Psoas muscle (tissue), 8 donors: ENCODE measurements around the gene CLPTM1L. TPM values are rescaled to one million over a fixed set of nuclear protein-coding genes. Genes with fewer than 3 reads are reported as not detected.

ENCODE experiments used
- ATAC-seq, 4 donors: fragments of 200-7000 bp; cut with Tn5 transposase; one replicate each; pipeline ENCODE4 v1.9.1; 2020; ENCODE audit warnings: moderate library complexity in 3 of 4, mild to moderate bottlenecking in 2 of 4
- DNase-seq, 2 donors: peaks; one replicate each; pipeline ENCODE4 v3.0.0-alpha.2; 2020
- H3K27ac ChIP-seq: fragments of 200-600 bp; one replicate; pipeline ENCODE4 v1.8.0; 2022
- H3K27me3 ChIP-seq, 3 donors: fragments of 200-600 bp in 1 of 3; one replicate each; pipeline versions ENCODE4 v1.6.1 to v1.8.0; 2013 to 2022; ENCODE audit warnings: low read length in 2 of 3, mild to moderate bottlenecking in 2 of 3, moderate library complexity in 1 of 3; ENCODE audit not compliant: insufficient read depth in 3 of 3
- H3K36me3 ChIP-seq, 2 donors: fragments of 200-600 bp in 1 of 2; one replicate each; pipeline versions ENCODE4 v1.6.1 to v1.8.0; 2013 to 2022; ENCODE audit warnings: low read depth in 1 of 2, mild to moderate bottlenecking in 1 of 2, moderate library complexity in 1 of 2; ENCODE audit not compliant: insufficient read depth in 1 of 2
- H3K4me1 ChIP-seq: fragments of 200-600 bp; one replicate; pipeline ENCODE4 v1.8.0; 2022
- H3K4me3 ChIP-seq: fragments of 200-600 bp; one replicate; pipeline ENCODE4 v1.8.0; 2022; ENCODE audit warnings: mild to moderate bottlenecking
- H3K9me3 ChIP-seq: fragments of 200-600 bp; one replicate; pipeline ENCODE4 v1.8.0; 2022
- WGBS, 3 donors: extraction: QIAGEN DNeasy Blood & Tissue Kit; methylation state at CpG; one replicate each; pipeline versions ENCODE4 v1.1.6 to v1.1.7; 2013; 5-methylcytosine and 5-hydroxymethylcytosine counted together
- intact Hi-C, 2 donors: fragments of 100-400 bp; cut with DNase I; formaldehyde crosslinking; loops; one replicate each; pipeline versions ENCODE4 v1.11.0 to v1.14.2; 2022
- polyA plus RNA-seq, 3 donors: library from polyadenylated mRNA; stranded (reverse); fragments of 200-250 nt; gene quantifications; one replicate each; pipeline ENCODE4 v1.2.3, GENCODE V29; 2013
- total RNA-seq, 4 donors: library from RNA; stranded (reverse); fragmentation: NEBNext Ultra II Directional in 2 of 4; extraction: Animal tissue kit (Norgen Biotek cat#: 25700) in 2 of 4; gene quantifications; one replicate each; pipeline versions ENCODE4 v1.2.1 to v1.2.4, GENCODE V29; 2021 to 2023
- TF ChIP-seq, protein P1 (sequence below): fragments of 200-600 bp; IDR thresholded peaks from one replicate; pipeline ENCODE4 v1.8.0; 2022; ENCODE audit warnings: antibody characterized with exemption
- donor health status: healthy with polysubstance abuse.
- donor health status: DM: no; HTN: no; CAD: no; lungs with moderate emphysema.
- donor health status: Bipolar disorder and iron deficiency.
- donor health status: healthy.
- donor health status: DM: yes; HTN: yes; CAD: no.
- donor health status: DM: no; HTN: no; CAD: no.
- donor health status: DM: no; HTN: no; CAD: no.
- donor health status: DM: yes; HTN: yes; CAD: no.

The CLPTM1L gene
- total and polyA plus RNA-seq, 7 donors = 24.2 to 92.4 (median 34.8) TPM

GRCh38 chr5:1304033-1304432 is 40.9 kb downstream of the CLPTM1L start:
- Histone ChIP-seq H3K4me1 (no peaks in the 10 kb centered on the region), H3K9me3 (peaks cover 4% of the 10 kb centered on the region), H3K27me3 (peaks cover 0 to 9% (median 6%) of the 10 kb centered on the region in 3 donors), H3K36me3 (no peaks in the 10 kb centered on the region), H3K4me3 (no peak overlapping the region), H3K27ac (no peak overlapping the region)
- intact Hi-C loops = no loop called here
- TF ChIP-seq, protein P1, sequence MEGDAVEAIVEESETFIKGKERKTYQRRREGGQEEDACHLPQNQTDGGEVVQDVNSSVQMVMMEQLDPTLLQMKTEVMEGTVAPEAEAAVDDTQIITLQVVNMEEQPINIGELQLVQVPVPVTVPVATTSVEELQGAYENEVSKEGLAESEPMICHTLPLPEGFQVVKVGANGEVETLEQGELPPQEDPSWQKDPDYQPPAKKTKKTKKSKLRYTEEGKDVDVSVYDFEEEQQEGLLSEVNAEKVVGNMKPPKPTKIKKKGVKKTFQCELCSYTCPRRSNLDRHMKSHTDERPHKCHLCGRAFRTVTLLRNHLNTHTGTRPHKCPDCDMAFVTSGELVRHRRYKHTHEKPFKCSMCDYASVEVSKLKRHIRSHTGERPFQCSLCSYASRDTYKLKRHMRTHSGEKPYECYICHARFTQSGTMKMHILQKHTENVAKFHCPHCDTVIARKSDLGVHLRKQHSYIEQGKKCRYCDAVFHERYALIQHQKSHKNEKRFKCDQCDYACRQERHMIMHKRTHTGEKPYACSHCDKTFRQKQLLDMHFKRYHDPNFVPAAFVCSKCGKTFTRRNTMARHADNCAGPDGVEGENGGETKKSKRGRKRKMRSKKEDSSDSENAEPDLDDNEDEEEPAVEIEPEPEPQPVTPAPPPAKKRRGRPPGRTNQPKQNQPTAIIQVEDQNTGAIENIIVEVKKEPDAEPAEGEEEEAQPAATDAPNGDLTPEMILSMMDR = no peak
- DNase-seq = peak in 1 of 2 donors; percentile 1
- ATAC-seq = no peak
- WGBS, 3 donors = 68 to 69% (median 69%) methylated on average over 2 of the region's 2 CpGs

DNA sequence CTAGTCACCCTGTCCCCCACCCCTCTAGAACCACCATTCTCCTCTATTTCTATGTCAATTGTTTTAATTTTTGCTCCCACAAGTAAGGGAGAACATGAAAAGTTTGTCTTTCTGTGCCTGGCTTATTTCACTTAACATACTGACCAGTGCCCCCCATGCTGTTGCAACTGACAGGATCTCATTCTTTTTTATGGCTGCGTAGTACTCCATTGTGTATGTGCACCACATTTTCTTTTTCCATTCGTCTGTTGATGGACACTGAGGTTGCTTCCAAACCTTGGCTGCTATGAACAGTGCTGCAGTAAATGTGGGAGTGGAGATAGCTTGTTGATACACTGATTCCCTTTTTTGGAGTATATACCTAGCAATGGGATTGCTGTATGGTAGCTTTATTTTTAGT is 42.6 kb downstream of the CLPTM1L start:
- Histone ChIP-seq H3K27ac (no peak overlapping the region), H3K4me3 (no peak overlapping the region), H3K9me3 (peaks cover 4% of the 10 kb centered on the region), H3K4me1 (no peaks in the 10 kb centered on the region), H3K36me3 (no peaks in the 10 kb centered on the region), H3K27me3 (peaks cover 0 to 13% (median 10%) of the 10 kb centered on the region in 3 donors)
- intact Hi-C loops = no loop called here
- TF ChIP-seq, protein P1 = no peak
- DNase-seq = no peak
- 90 to 92% (median 92%) methylated on average over 2 of the region's 2 CpGs for WGBS, 3 donors
- no peak for ATAC-seq

DNA sequence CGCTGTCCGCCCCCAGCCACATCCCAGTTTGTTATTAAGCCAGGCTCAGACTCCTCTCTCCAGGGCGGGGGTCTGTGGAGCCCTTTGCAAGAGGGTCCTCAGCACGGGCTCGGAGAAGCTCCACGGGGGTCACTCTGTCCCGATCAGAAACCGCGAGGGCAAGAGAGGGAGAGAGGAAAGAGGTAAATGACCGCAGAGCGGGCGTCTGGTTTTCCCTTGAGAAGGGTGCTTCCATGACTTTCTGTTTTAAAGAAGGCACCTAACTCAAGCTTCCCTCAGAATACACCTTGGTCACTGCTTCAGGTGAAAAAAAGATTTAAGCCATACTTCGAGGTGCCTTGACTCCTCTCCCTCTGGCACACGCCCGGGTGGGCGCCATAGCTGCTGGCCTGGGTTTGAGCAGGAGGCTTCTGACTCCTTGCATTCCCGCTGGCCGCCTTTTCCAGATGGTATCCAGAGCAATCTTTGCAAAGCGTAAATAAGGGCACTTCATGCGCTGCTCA is 44.3 kb downstream of the CLPTM1L start:
- 84 to 87% (median 84%) methylated on average over 20 of the region's 20 CpGs for WGBS, 3 donors

GRCh38 chr5:1299961-1300360 is 44.9 kb downstream of the CLPTM1L start:
- intact Hi-C loops = no loop called here
- DNase-seq (no peak), ATAC-seq (no peak)
- peaks cover 4% of the 10 kb centered on the region for H3K9me3 ChIP-seq
- WGBS, 3 donors = 55 to 59% (median 57%) methylated on average over 16 to 17 of the region's 17 CpGs
- peaks cover 0 to 31% (median 22%) of the 10 kb centered on the region in 3 donors for H3K27me3 ChIP-seq
- H3K36me3 ChIP-seq = no peaks in the 10 kb centered on the region
- no peak overlapping the region for H3K4me3 ChIP-seq
- H3K4me1 ChIP-seq = no peaks in the 10 kb centered on the region
- TF ChIP-seq, protein P1 = no peak
- H3K27ac ChIP-seq = no peak overlapping the region

More for the DNA sequence above, 44.3 kb downstream of the CLPTM1L start:
- DNase-seq (peak in 1 of 2 donors; percentile 43), ATAC-seq (no peak)
- intact Hi-C loops = no loop called here
- Histone ChIP-seq H3K9me3 (peaks cover 4% of the 10 kb centered on the region), H3K27ac (no peak overlapping the region), H3K27me3 (peaks cover 0 to 24% (median 18%) of the 10 kb centered on the region in 3 donors), H3K4me3 (no peak overlapping the region), H3K4me1 (no peaks in the 10 kb centered on the region), H3K36me3 (no peaks in the 10 kb centered on the region)
- TF ChIP-seq, protein P1 = no peak

- Histone ChIP-seq H3K27ac (no peak overlapping the region), H3K4me1 (no peaks in the 10 kb centered on the region), H3K36me3 (no peaks in the 10 kb centered on the region), H3K9me3 (peaks cover 4% of the 10 kb centered on the region), H3K4me3 (no peak overlapping the region), H3K27me3 (peaks cover 0 to 35% (median 22%) of the 10 kb centered on the region in 3 donors)
- intact Hi-C loops = no loop called here
- TF ChIP-seq, protein P1 = no peak
- WGBS, 3 donors = 73 to 84% (median 78%) methylated on average over 9 of the region's 9 CpGs
- no peak for ATAC-seq
- no peak for DNase-seq
Observed at GRCh38 chr5:1299511-1299850, 45.4 kb downstream of the CLPTM1L start.
